OCI-LY1 (cell line): ENCODE measurements around the gene P2RX2.

Experiments used
- CTCF ChIP-seq: fragments of 200-600 bp; sonication (generic), shearing (Covaris generic); IDR thresholded peaks from 2 replicates; pipeline ENCODE4 v1.5.1; 2017; ENCODE audit warnings: mild to moderate bottlenecking, antibody characterized with exemption, low read length, moderate library complexity, mixed read lengths
- EZH2 ChIP-seq: fragments of 200-600 bp; sonication (generic), shearing (Covaris generic); IDR thresholded peaks from 2 replicates; pipeline ENCODE4 v1.8.0; 2017; ENCODE audit warnings: borderline replicate concordance, mixed run types, mild to moderate bottlenecking, antibody characterized with exemption, low read length, moderate library complexity, mixed read lengths

GRCh38 chr12:132637811-132638210 lies 19.2 kb downstream of the P2RX2 start:
- TF ChIP-seq CTCF (no peak), EZH2 (no peak)
